NCI-H1436 (cell line): ENCODE data around the gene HSPA12A.

Experiments
- DNase-seq: peaks from one replicate; lab custom pipeline; 2025; lab: John Stamatoyannopoulos, UW

Gene HSPA12A

GRCh38 chr10:116690356-116691322, 51.7 kb downstream of the HSPA12A start:
- no peak for DNase-seq

- DNase-seq: no peak
These were observed 52.6 kb downstream of the HSPA12A start for GRCh38 chr10:116689744-116690143.

- DNase-seq: no peak
These were observed 53.4 kb downstream of the HSPA12A start for GRCh38 chr10:116688741-116689495.

GRCh38 chr10:116688241-116688711, 54.1 kb downstream of the HSPA12A start:
- no peak for DNase-seq

GRCh38 chr10:116687633-116688032, 54.7 kb downstream of the HSPA12A start:
- DNase-seq: no peak

GRCh38 chr10:116686632-116687031, 55.7 kb downstream of the HSPA12A start:
- no peak for DNase-seq

GRCh38 chr10:116685807-116686206, 56.6 kb downstream of the HSPA12A start:
- DNase-seq: no peak

GRCh38 chr10:116684781-116685180, 57.6 kb downstream of the HSPA12A start:
- no peak for DNase-seq

GRCh38 chr10:116683821-116684220, 58.5 kb downstream of the HSPA12A start:
- no peak for DNase-seq

GRCh38 chr10:116683166-116683565, 59.2 kb downstream of the HSPA12A start:
- DNase-seq: no peak

- DNase-seq: no peak
These were observed 63.0 kb downstream of the HSPA12A start for GRCh38 chr10:116679351-116679750.

GRCh38 chr10:116676633-116677032, 65.7 kb downstream of the HSPA12A start:
- no peak for DNase-seq

- DNase-seq: no peak
These were observed 66.2 kb downstream of the HSPA12A start for GRCh38 chr10:116676118-116676517.

GRCh38 chr10:116674901-116675423, 67.4 kb downstream of the HSPA12A start:
- DNase-seq: no peak

- no peak for DNase-seq
These were observed 68.5 kb downstream of the HSPA12A start for GRCh38 chr10:116673866-116674265.

GRCh38 chr10:116672891-116673290, 69.5 kb downstream of the HSPA12A start:
- DNase-seq: no peak

- no peak for DNase-seq
These were observed 71.0 kb downstream of the HSPA12A start for GRCh38 chr10:116671274-116671926.

- DNase-seq: no peak
These were observed 71.7 kb downstream of the HSPA12A start for GRCh38 chr10:116670706-116671105.

- no peak for DNase-seq
These were observed 72.3 kb downstream of the HSPA12A start for GRCh38 chr10:116669832-116670644.

GRCh38 chr10:116669080-116669479, 73.3 kb downstream of the HSPA12A start:
- no peak for DNase-seq

- no peak for DNase-seq
These were observed 73.9 kb downstream of the HSPA12A start for GRCh38 chr10:116668446-116668845.
